ENCODE measurements around the gene CDH4. TPM values are rescaled to one million over a fixed set of nuclear protein-coding genes. Genes with fewer than 3 reads are reported as not detected.

CDH4 gene
- total and polyA plus RNA-seq, 2 of the 4 experiments (the other 2 are of a cell fraction), result 1.6 to 3.5 TPM

DNA sequence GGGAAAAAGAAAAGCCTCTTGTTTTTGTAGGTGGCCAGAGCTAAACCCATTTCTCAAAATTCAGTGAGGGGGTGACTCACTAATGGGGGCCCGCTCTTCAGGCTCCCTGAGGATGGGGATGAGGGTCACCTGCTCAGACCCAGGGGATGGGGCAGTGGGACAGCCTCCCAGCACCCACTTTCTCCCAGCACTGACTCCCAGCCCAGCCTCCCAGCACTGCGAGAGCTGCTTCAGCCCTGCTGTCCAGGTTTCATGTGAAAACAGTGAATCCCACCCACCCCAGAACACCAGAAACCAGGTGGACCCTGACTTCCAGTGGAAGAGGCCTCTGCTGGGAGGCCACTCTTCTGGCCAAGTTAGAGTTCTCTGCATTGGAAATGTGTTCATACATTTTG, 362.6 kb downstream of the CDH4 start:
- H3K4me1 ChIP-seq (ENCODE audit: control insufficient read depth, insufficient read depth, low read length), result no peaks in the 10 kb centered on the region
- no peaks in the 10 kb centered on the region for H3K79me1 ChIP-seq (ENCODE audit: low read depth in 1 of 2, low read length in 2 of 2)
- ATAC-seq (ENCODE audit: low read depth), result no peak
- H3K36me3 ChIP-seq (ENCODE audit: control insufficient read depth, insufficient read depth, low read length), result no peaks in the 10 kb centered on the region
- no peak overlapping the region for H2AFZ ChIP-seq (replicated peaks; ENCODE audit: low read length, poor library complexity)
- H2BK5ac ChIP-seq (ENCODE audit: low read depth, low read length, poor library complexity, severe bottlenecking), result no peak overlapping the region
- peaks cover 2% of the 10 kb centered on the region; the same call in 1 of the 2 replicates for H3K9me3 ChIP-seq (ENCODE audit: control insufficient read depth, insufficient read depth, low read length)
- no peak overlapping the region for H3K4me2 ChIP-seq (ENCODE audit: low read depth, low read length)
- H3K18ac ChIP-seq (ENCODE audit: low read depth, low read length), result no peak overlapping the region
- no peak overlapping the region for H4K91ac ChIP-seq (ENCODE audit: insufficient read depth, low read depth, low read length)
- no peak overlapping the region for H4K8ac ChIP-seq (ENCODE audit: low read depth in 2 of 2, low read length in 2 of 2)
- H2AK5ac ChIP-seq (ENCODE audit: low read depth, low read length), result no peak overlapping the region
- in situ Hi-C loops (cut with MboI; ENCODE audit: low sequenced_read_pairs), result no loop called here
- no peaks in the 10 kb centered on the region for H3K9me1 ChIP-seq (ENCODE audit: insufficient read depth, low read length)
- dilution Hi-C loops (cut with HindIII; ENCODE audit: low sequenced_read_pairs, unreplicated experiment), result no loop called here
- H3K56ac ChIP-seq (ENCODE audit: extremely low read depth, insufficient read depth, low read length), result no peak overlapping the region
- WGBS, 2 experiments (ENCODE audit: extremely low coverage in 2 of 2, insufficient read length in 1 of 2), result no CpG with 5 or more reads among the region's 2 CpGs
- H3K27ac ChIP-seq (ENCODE audit: insufficient read depth, low read length), result no peak overlapping the region
- no peak overlapping the region for H2BK120ac ChIP-seq (ENCODE audit: low read depth, low read length)
- no peak overlapping the region for H3K23ac ChIP-seq (ENCODE audit: low read depth, low read length)
- H2BK15ac ChIP-seq (ENCODE audit: low read depth, low read length), result no peak overlapping the region
- no peak overlapping the region for H2BK20ac ChIP-seq (ENCODE audit: low read depth, low read length)
- DNase-seq, result no peak
- no peak overlapping the region for H3K14ac ChIP-seq (replicated peaks; ENCODE audit: low read depth, low read length)
- no peak for TF ChIP-seq RAD21 (IDR thresholded peaks at IDR 0.05; ENCODE audit: low read length)
- TF ChIP-seq, protein P1, sequence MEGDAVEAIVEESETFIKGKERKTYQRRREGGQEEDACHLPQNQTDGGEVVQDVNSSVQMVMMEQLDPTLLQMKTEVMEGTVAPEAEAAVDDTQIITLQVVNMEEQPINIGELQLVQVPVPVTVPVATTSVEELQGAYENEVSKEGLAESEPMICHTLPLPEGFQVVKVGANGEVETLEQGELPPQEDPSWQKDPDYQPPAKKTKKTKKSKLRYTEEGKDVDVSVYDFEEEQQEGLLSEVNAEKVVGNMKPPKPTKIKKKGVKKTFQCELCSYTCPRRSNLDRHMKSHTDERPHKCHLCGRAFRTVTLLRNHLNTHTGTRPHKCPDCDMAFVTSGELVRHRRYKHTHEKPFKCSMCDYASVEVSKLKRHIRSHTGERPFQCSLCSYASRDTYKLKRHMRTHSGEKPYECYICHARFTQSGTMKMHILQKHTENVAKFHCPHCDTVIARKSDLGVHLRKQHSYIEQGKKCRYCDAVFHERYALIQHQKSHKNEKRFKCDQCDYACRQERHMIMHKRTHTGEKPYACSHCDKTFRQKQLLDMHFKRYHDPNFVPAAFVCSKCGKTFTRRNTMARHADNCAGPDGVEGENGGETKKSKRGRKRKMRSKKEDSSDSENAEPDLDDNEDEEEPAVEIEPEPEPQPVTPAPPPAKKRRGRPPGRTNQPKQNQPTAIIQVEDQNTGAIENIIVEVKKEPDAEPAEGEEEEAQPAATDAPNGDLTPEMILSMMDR (conservative IDR thresholded peaks at IDR 0.05; ENCODE audit: low read depth, low read length), result no peak
- TF ChIP-seq RCOR1 (IDR thresholded peaks at IDR 0.05; ENCODE audit: insufficient replicate concordance, low read length), result no peak
- TF ChIP-seq BHLHE40 (IDR thresholded peaks at IDR 0.05; ENCODE audit: low read depth, low read length), result no peak
- TF ChIP-seq MAZ (IDR thresholded peaks at IDR 0.05; ENCODE audit: borderline replicate concordance, low read depth, low read length), result no peak
- no peak for TF ChIP-seq RFX5 (IDR thresholded peaks at IDR 0.05; ENCODE audit: low read depth, low read length)
- no peak for TF ChIP-seq FOS (IDR thresholded peaks at IDR 0.05; ENCODE audit: low read depth, low read length)
- TF ChIP-seq, protein P2, sequence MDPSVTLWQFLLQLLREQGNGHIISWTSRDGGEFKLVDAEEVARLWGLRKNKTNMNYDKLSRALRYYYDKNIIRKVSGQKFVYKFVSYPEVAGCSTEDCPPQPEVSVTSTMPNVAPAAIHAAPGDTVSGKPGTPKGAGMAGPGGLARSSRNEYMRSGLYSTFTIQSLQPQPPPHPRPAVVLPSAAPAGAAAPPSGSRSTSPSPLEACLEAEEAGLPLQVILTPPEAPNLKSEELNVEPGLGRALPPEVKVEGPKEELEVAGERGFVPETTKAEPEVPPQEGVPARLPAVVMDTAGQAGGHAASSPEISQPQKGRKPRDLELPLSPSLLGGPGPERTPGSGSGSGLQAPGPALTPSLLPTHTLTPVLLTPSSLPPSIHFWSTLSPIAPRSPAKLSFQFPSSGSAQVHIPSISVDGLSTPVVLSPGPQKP (IDR thresholded peaks at IDR 0.05; ENCODE audit: borderline replicate concordance, low read depth, low read length), result no peak
- no peak for TF ChIP-seq MAFK (IDR thresholded peaks at IDR 0.05; ENCODE audit: low read depth, low read length)
- TF ChIP-seq, protein P3, sequence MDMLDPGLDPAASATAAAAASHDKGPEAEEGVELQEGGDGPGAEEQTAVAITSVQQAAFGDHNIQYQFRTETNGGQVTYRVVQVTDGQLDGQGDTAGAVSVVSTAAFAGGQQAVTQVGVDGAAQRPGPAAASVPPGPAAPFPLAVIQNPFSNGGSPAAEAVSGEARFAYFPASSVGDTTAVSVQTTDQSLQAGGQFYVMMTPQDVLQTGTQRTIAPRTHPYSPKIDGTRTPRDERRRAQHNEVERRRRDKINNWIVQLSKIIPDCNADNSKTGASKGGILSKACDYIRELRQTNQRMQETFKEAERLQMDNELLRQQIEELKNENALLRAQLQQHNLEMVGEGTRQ (IDR thresholded peaks at IDR 0.05; ENCODE audit: low read depth, low read length), result no peak
- TF ChIP-seq MXI1 (IDR thresholded peaks at IDR 0.05; ENCODE audit: borderline replicate concordance, low read depth, low read length), result no peak
- TF ChIP-seq CHD1 (IDR thresholded peaks at IDR 0.05; ENCODE audit: low read depth, low read length), result no peak
- TF ChIP-seq SMC3 (IDR thresholded peaks at IDR 0.05; ENCODE audit: low read depth, low read length), result no peak
- no peak for TF ChIP-seq NFE2L2 (IDR thresholded peaks at IDR 0.05; ENCODE audit: low read depth, low read length)
- TF ChIP-seq CEBPB (IDR thresholded peaks at IDR 0.05; ENCODE audit: low read depth, low read length), result no peak
- TF ChIP-seq POLR2A (IDR thresholded peaks at IDR 0.05; ENCODE audit: low read depth, low read length), result no peak
- H3K4ac ChIP-seq (ENCODE audit: low read depth, low read length), result no peak overlapping the region
- H3K27me3 ChIP-seq (ENCODE audit: control insufficient read depth, insufficient read depth, low read length), result no peaks in the 10 kb centered on the region
- intact Hi-C loops (cut with micrococcal nuclease), result no loop called here
- no peak overlapping the region for H3K4me3 ChIP-seq (ENCODE audit: insufficient read depth, low read depth, low read length)
- H3K9ac ChIP-seq (ENCODE audit: low read depth, low read length), result no peak overlapping the region
- no peak overlapping the region for H4K5ac ChIP-seq (ENCODE audit: low read depth, low read length)
- no TSS peak for BruUV-seq (replicated peaks)
- no peak overlapping the region for H2AK9ac ChIP-seq (replicated peaks; ENCODE audit: low read depth, low read length, poor library complexity)
- POLR2A ChIA-PET (ENCODE audit: unreplicated experiment), result no interaction called here
- CTCF ChIA-PET, result no interaction called here
- H4K20me1 ChIP-seq (ENCODE audit: insufficient read depth, low read length), result no peaks in the 10 kb centered on the region

All from IMR-90 (cell line).